Mononuclear cell (primary cell): ENCODE measurements around the gene CALHM4. TPM values are rescaled to one million over a fixed set of nuclear protein-coding genes. Genes with fewer than 3 reads are reported as not detected.

Source experiments
- H3K27me3 ChIP-seq: 2 replicates; pipeline ENCODE4 v1.6.0; 2011; ENCODE audit warnings: low read length, control low read depth; ENCODE audit not compliant: insufficient read depth
- H3K4me1 ChIP-seq: 2 replicates; pipeline ENCODE4 v1.5.1; 2011; ENCODE audit warnings: mild to moderate bottlenecking, low read length, control low read depth; ENCODE audit not compliant: insufficient read depth
- H3K4me3 ChIP-seq: 2 replicates; pipeline ENCODE4 v1.5.1; 2011; ENCODE audit warnings: mild to moderate bottlenecking, low read length, moderate library complexity
- H3K9me3 ChIP-seq: 2 replicates; pipeline ENCODE4 v1.5.1; 2011; ENCODE audit warnings: low read depth, mild to moderate bottlenecking, control low read depth, low read length
- total RNA-seq: library from RNA; depleted of rRNA; stranded (reverse); fragments of >200 nt; gene quantifications from one replicate; pipeline ENCODE4 v1.2.3, GENCODE V29; 2012

The CALHM4 gene
- total RNA-seq, 1 donor = 0.21 TPM

DNA sequence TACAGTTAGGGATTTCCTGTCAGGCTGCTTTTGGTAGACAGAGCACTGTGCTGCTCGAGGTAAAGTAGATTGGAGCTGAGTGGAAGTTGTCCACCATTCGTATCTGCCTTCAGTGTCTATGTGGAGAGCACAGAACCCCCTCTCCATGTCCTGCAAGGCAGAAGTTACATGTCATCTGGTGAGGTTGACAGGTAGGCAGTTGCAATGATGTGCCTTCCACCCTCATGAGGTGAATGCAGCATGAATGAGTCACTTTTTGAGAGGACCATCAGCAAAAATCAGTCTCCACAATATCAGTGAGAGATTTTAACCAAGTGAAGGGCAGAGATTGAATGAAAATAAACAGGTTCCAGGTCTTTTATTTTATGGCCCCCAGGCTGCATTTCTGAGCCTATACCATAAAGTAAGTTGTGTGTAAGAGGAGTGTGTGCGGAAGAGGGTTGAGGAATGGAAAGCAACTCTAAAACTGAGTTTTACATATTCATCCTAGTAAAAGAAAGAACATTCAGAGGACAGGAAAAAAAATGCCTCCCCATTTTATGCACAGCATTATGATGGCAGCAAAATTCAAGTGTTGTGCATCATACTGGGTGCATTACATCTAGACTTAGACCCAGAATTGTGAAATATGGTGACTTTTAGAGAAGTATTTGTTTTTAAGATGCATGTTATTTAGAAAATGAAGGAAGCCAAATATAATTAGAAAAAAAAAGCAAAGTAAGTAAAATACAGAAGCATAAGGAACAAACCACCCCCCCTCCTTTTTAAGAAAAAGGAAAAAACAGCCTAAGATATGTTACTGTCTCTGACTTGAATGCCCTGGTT lies 23.9 kb upstream of the CALHM4 start:
- H3K4me3 ChIP-seq = no peak overlapping the region
- no peaks in the 10 kb centered on the region for H3K27me3 ChIP-seq
- no peaks in the 10 kb centered on the region for H3K4me1 ChIP-seq
- no peaks in the 10 kb centered on the region for H3K9me3 ChIP-seq

DNA sequence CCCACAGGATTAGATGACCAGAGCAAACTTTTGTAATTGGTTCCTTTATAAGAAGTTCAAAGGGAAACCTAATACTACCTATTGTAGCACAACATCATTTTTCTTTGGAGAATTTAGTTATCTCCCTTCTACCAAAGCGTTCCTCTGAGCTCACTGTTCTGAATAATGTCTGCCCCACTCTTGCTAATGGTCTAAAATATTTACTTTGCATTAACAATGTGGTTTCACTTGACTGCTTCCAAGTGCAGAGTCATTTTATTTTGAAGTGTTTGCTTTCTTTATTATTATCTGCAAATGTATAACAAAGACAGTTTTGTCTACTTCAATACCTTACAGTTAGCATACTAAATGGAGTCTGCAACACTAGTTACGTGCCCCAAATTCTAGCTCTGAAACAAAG lies 23.1 kb upstream of the CALHM4 start:
- Histone ChIP-seq H3K9me3 (no peaks in the 10 kb centered on the region), H3K4me1 (no peaks in the 10 kb centered on the region), H3K27me3 (no peaks in the 10 kb centered on the region), H3K4me3 (no peak overlapping the region)

DNA sequence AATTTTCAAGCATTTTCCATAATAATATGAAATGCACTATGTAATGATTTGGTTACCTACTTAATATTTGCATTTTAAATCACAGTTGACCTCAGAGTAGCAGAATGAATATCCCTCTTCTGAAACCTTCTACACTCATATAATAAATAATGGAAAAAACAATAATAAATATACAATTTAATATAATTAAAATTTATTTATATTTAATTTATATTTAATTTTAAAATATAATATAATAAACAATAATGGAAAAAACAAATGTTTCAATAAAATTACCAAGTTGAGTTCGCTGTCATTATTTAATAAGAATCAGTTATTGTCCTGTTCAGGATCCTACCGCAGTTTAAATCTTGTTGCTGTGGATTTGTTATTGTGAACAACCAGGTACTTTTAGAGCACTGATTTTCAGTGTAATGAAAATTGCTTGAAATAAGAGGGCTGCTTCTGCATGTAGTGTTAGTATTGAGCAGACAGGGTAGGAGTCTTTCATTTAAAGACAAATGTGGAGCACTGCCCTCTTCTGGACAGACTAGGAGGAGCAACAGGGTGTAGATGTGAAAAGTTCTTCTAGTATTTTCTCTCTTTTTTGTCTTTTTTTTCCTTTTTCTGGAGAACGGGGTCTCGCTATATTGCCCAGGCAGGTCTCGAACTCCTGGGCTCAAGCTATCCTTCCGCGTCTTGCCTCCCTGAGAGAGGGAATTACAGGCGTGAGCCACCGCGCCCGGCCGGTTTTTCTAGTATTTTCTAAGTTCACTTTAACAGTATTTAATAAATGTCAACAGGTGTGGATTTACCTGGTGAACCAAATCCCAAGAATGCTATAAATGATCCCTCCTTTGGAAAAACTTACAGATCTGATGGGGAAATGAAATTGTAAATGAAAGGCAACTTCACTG lies 21.6 kb upstream of the CALHM4 start:
- Histone ChIP-seq H3K4me3 (no peak overlapping the region), H3K4me1 (no peaks in the 10 kb centered on the region), H3K27me3 (no peaks in the 10 kb centered on the region), H3K9me3 (no peaks in the 10 kb centered on the region)

DNA sequence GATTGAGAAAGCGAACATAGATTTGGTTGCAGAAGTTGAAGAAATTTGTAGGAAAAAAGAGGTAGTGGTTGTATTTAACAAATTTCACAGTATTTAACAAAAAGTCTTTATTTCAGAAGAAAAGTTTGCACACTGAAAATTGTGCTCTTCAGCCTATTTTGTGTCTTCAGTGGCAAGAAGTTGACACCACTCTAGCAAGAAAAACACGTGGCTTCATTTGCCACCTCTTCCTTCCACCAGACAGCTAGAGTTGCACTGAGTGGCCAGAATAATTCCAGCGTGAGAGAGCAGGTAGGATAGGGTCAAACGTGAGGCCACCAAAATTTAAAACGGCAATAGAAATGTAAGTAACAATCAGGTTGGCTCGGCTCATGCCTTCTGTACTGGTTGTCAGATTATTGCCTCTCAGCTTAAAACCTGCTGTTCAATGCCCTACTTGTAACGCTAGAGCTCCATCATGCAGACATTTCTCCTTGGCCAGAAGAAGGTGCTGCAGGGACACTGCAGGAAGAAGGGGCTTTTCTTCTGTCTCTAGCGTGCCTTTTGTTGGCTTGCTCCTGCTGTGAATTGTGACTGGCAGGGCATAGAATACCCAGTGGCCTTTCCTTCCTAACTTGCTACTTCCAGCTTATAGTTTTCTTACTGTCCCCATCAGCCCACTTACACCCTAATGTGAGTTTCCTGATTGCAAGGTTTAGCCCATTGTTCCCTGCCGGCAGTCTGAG lies 20.2 kb upstream of the CALHM4 start:
- H3K9me3 ChIP-seq = no peaks in the 10 kb centered on the region
- no peaks in the 10 kb centered on the region for H3K4me1 ChIP-seq
- H3K4me3 ChIP-seq = no peak overlapping the region
- no peaks in the 10 kb centered on the region for H3K27me3 ChIP-seq

DNA sequence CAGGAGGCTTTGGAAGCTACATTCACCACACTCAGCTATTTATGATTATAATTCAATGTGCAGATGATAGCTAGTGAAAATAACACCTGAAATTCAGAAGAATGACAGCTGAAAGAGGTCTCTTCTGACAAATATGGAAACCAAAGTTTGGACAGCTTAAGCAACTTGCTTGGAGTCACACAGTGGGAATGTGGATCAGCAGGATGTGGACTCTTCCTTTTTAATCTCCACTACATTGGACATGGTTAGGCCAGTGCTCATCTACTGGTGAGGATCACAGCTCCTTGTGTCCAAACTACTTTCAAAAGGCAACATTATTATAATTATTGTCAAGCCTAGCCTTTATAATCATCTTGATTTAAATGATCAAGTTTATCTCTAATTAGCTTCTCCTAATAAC lies 18.4 kb upstream of the CALHM4 start:
- Histone ChIP-seq H3K27me3 (no peaks in the 10 kb centered on the region), H3K4me1 (no peaks in the 10 kb centered on the region), H3K4me3 (no peak overlapping the region), H3K9me3 (no peaks in the 10 kb centered on the region)

DNA sequence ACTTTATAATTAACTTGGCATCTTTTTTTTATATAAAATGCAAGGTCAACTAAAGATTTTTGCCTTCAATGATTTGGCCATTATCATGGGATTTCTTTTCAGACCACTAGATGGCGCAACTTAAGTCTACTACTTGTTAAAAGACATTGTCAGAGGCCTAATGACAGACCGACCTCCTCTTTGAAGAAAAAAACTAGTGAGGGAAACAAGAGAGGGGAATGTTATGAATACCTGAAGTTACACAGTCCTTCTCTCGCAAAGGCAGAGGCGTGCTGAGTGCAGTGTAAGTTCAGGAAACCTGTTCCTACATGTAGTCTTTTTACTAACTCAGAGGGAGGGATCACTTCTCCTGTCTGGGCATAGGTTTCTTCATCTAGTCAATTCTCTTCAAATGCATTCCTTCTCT lies 17.3 kb upstream of the CALHM4 start:
- Histone ChIP-seq H3K4me3 (no peak overlapping the region), H3K27me3 (no peaks in the 10 kb centered on the region), H3K4me1 (no peaks in the 10 kb centered on the region), H3K9me3 (no peaks in the 10 kb centered on the region)

DNA sequence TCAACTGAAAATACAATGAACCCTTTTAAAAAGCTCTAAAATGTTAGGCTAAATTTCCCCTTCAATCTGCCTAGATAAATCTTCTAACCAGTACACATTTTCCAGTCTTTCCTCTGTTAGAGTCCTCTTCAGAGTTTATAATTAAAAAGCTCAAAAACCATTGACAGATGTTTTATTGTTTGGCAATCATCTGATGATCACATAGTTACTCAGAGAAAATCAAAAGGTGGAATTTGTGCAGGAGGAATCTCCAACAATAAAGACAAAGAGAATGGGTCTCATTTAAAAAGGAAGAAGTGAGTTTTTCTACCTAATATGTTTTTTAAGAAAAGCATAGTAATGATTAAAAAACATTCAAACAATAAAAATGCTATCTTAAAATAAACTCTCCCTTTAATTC lies 11.1 kb upstream of the CALHM4 start:
- H3K4me3 ChIP-seq = no peak overlapping the region
- peaks cover 6% of the 10 kb centered on the region for H3K27me3 ChIP-seq
- no peaks in the 10 kb centered on the region for H3K4me1 ChIP-seq
- no peaks in the 10 kb centered on the region for H3K9me3 ChIP-seq

DNA sequence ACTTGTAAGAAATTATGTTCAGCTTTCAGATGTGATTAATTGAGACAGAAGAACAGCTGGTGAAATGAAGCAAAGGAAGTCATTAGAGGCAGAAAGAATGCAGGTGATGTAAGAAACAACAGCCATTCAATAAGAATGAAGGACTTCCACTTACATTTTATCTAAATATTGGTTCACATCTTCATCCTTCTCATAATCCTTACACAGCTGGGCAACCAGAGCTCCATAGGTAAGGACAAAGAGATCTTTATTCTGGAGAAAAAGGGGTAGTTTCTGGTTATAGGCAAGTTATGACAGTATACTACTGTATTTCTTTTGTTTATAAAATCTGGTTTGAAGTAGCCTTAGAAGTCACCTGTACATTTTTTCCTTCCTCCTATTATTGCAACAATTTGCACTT lies 10.4 kb upstream of the CALHM4 start:
- Histone ChIP-seq H3K4me1 (no peaks in the 10 kb centered on the region), H3K27me3 (peaks cover 6% of the 10 kb centered on the region), H3K4me3 (no peak overlapping the region), H3K9me3 (no peaks in the 10 kb centered on the region)

DNA sequence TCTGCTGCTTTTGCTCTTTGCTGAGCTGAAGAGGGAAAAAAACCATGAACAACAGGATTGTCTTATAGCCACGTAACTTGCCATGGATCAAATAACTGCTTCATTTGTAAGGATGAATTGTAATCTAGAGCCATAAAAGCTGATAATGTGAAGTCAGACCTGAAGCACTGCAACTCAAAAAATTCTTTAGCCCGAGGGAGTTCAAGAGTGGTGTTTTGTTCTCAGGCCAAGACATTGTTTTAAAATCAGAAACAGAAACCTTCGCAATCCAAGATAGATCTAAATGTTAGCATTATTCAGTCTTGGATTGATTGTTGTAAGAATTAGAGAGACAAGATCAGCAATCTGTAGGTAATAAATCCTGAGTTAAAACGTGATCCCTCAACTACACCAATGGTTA lies 7.9 kb upstream of the CALHM4 start, which contains the start of gene TRAPPC3L:
TSS of gene TRAPPC3L (minus strand) at position 34 of the 400 bp plus-strand sequence. CDS start 170 bp downstream, outside the sequence.
- Histone ChIP-seq H3K27me3 (peaks cover 6% of the 10 kb centered on the region), H3K4me1 (no peaks in the 10 kb centered on the region), H3K4me3 (no peak within 1 kb of the TSS), H3K9me3 (no peaks in the 10 kb centered on the region)

DNA sequence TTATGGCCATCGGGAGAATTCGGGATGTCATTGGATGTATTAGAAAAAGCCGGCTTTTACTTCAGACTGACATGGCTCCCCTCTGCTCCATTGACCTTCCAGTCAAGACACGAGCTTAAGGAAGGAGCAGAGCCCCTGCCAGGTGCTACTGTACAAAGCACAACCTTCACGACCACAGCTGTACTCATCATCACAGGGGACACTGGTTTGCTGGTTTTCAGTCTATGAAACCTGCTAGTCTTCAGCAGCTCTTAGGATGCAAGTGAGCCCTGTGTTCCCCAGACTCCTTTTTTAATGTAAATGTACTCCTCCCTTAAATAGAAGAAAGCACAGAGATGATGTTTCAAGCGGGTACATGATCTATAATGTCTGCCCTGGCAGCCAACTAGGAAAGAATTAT lies 6.2 kb upstream of the CALHM4 start:
- Histone ChIP-seq H3K4me3 (no peak overlapping the region), H3K4me1 (no peaks in the 10 kb centered on the region), H3K9me3 (no peaks in the 10 kb centered on the region), H3K27me3 (peaks cover 8% of the 10 kb centered on the region)

DNA sequence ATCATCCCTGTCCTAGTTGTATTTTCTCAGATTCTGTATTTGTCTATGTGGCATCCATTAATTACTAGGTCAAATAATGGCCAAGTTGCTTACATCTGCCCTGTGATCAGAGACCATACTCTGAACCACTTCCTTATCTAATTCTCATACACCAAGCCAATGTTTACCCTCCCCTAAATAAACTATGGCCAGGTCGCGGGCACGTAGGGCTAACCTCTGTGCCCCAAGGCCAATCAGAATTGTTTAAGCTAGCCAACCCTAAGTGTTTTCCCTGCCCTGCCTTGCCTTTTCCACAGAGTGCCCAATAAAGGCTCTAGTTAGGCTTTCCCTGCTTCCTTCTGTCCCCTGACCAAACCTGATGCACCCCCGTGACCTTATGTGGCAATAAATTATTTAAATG lies 2.8 kb upstream of the CALHM4 start:
- H3K9me3 ChIP-seq = no peaks in the 10 kb centered on the region
- no peak overlapping the region for H3K4me3 ChIP-seq
- peaks cover 14% of the 10 kb centered on the region for H3K27me3 ChIP-seq
- no peaks in the 10 kb centered on the region for H3K4me1 ChIP-seq

DNA sequence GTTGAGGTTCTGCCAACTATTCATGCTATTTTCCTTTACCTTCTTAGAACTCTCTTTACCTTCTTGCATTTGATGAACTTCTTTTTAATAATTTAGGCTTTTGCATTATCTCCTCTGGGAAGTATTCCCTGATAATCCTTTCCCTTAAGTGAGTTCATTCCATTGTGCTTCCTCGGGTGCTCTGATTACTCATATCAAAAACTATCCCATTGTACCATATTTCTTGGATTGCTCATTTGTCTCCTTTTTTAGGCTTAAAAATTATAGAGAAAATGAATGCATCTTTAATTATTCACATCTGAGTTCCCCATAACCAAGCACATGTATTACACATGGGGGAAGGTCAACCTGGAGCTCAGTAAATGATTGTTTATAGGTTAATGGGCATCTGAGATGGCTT lies 2.5 kb downstream of the CALHM4 start:
- Histone ChIP-seq H3K4me3 (no peak overlapping the region), H3K4me1 (no peaks in the 10 kb centered on the region), H3K9me3 (no peaks in the 10 kb centered on the region), H3K27me3 (peaks cover 14% of the 10 kb centered on the region)

DNA sequence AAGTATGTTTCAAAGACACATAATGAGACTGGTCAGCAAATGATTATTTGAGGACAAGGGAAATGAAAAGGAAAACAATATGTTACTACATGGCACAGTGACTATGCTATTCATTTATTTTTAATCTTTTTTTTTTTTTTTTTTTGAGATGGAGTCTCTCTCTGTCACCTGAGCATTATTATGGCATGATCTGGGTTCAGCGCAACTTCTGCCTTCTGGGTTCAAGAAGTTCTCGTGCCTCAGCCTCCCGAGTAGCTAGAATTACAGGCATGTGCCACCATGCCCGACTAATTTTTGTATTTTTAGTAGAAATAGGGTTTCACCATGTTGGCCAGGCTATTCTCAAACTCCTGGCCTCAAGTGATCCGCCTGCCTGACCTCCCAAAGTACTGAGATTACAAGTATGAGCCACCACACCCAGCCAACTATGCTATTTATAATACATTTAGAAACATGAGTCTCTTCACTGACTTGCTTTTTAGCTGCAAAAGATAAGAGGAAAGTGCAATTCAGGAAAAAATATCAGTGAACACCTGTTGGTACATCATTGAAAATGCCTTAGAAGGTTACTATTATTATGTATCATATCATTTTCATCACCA lies 3.4 kb downstream of the CALHM4 start:
- H3K27me3 ChIP-seq = peaks cover 9% of the 10 kb centered on the region
- H3K4me3 ChIP-seq = no peak overlapping the region
- H3K4me1 ChIP-seq = no peaks in the 10 kb centered on the region
- H3K9me3 ChIP-seq = no peaks in the 10 kb centered on the region

DNA sequence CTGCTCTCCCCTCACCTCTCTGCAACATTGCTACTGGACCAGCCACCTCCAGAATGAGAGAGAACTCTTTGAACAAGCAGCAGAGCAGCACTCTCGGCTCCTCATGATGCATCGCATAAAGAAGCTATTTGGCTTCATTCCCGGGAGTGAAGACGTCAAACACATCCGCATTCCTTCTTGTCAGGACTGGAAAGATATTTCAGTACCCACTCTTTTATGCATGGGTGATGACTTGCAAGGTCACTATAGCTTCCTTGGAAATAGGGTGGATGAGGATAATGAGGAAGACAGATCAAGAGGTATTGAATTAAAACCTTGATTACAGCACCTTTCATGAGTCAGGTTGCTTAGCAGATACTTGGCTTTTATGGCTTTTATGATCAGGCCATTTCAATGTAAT lies 4.3 kb downstream of the CALHM4 start:
- Histone ChIP-seq H3K4me1 (no peaks in the 10 kb centered on the region), H3K4me3 (no peak overlapping the region), H3K27me3 (peaks cover 7% of the 10 kb centered on the region), H3K9me3 (no peaks in the 10 kb centered on the region)

DNA sequence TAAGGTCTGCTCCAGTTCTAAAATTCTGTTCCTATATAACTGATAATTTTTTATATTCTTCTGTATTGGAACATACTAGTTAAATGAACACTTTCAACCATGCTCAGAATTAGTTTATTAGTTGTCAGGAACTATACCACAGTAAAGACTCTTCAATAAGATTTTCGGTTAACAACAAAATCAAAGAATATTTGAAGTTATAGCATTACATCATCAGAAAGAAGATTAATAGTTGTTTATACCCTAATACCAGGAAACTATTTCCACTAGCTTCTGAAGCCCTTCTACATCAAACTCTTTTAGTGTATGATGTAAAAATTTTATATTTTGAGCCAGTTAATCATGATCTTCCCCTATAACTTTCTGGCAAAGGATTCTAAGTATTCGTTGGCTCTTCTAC lies 6.6 kb downstream of the CALHM4 start:
- Histone ChIP-seq H3K27me3 (no peaks in the 10 kb centered on the region), H3K9me3 (no peaks in the 10 kb centered on the region), H3K4me3 (no peak overlapping the region), H3K4me1 (no peaks in the 10 kb centered on the region)
